Neural progenitor cell (in vitro differentiated cells): ENCODE results near the gene CAMSAP1.

ENCODE experiments used
- EZH2 ChIP-seq: fragments of 200-600 bp; sonication (generic); IDR thresholded peaks from 2 replicates; pipeline ENCODE4 v1.6.1; 2017; ENCODE audit warnings: antibody characterized with exemption, mild to moderate bottlenecking, moderate library complexity
- TF ChIP-seq, protein P1 (sequence below): fragments of 200-600 bp; sonication (generic); IDR thresholded peaks from 2 replicates; pipeline ENCODE4 v1.5.1; 2017; ENCODE audit warnings: antibody characterized with exemption, mild to moderate bottlenecking

DNA sequence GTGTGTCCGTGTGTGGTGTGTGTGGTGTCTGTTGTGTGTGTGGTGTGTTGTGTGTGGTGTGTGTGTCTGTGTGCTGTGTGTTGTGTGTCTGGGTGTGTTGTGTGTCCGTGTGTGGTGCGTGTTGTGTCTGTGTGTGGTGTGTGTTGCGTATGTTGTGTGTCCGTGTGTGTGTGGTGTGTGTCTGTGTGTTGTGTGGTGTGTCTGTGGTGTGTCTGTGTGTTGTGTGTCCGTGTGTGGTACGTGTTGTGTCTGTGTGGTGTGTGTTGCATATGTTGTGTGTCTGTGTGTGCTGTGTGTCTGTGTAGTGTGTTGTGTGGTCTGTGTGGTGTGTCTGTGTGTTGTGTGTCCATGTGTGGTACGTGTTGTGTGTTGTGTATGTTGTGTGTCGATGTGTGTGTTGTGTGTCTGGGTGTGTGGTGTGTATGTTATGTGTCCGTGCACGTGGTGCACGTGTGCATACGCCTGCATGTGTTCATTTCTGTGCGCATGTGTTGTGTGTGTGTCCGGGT lies 133.1 kb downstream of the CAMSAP1 start:
- TF ChIP-seq, protein P1, sequence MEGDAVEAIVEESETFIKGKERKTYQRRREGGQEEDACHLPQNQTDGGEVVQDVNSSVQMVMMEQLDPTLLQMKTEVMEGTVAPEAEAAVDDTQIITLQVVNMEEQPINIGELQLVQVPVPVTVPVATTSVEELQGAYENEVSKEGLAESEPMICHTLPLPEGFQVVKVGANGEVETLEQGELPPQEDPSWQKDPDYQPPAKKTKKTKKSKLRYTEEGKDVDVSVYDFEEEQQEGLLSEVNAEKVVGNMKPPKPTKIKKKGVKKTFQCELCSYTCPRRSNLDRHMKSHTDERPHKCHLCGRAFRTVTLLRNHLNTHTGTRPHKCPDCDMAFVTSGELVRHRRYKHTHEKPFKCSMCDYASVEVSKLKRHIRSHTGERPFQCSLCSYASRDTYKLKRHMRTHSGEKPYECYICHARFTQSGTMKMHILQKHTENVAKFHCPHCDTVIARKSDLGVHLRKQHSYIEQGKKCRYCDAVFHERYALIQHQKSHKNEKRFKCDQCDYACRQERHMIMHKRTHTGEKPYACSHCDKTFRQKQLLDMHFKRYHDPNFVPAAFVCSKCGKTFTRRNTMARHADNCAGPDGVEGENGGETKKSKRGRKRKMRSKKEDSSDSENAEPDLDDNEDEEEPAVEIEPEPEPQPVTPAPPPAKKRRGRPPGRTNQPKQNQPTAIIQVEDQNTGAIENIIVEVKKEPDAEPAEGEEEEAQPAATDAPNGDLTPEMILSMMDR, result no peak
- TF ChIP-seq EZH2, result no peak
